OCI-LY1 (cell line): Measurements from ENCODE around the gene GRID2.

ENCODE experiments used
- H2AFZ ChIP-seq: fragments of 200-600 bp; sonication (generic), shearing (Covaris generic); 2 replicates; pipeline ENCODE4 v1.6.0; 2014; ENCODE audit warnings: antibody characterized with exemption, mild to moderate bottlenecking, low read length
- H3F3A ChIP-seq: fragments of 200-600 bp; sonication (generic), shearing (Covaris generic); 2 replicates; pipeline ENCODE4 v1.6.0; 2014; ENCODE audit warnings: mild to moderate bottlenecking, antibody characterized with exemption, low read length, moderate library complexity; ENCODE audit not compliant: insufficient read depth
- H3K27ac ChIP-seq: fragments of 200-600 bp; sonication (generic); 2 replicates; pipeline ENCODE4 v1.5.1; 2014; ENCODE audit warnings: low read length, mixed run types, mild to moderate bottlenecking, low read depth; ENCODE audit not compliant: poor library complexity, severe bottlenecking
- H3K27me3 ChIP-seq: fragments of 200-600 bp; sonication (generic); 2 replicates; pipeline ENCODE4 v1.6.0; 2014; ENCODE audit warnings: antibody characterized with exemption, mild to moderate bottlenecking, low read length, moderate library complexity; ENCODE audit not compliant: insufficient read depth
- H3K36me3 ChIP-seq: fragments of 200-600 bp; sonication (generic); 2 replicates; pipeline ENCODE4 v1.6.1; 2014; ENCODE audit warnings: mild to moderate bottlenecking, antibody characterized with exemption, low read length, moderate library complexity, mixed read lengths; ENCODE audit not compliant: insufficient read depth
- H3K4me1 ChIP-seq: fragments of 200-600 bp; sonication (generic); 2 replicates; pipeline ENCODE4 v1.5.1; 2014; ENCODE audit warnings: mild to moderate bottlenecking, low read length, moderate library complexity; ENCODE audit not compliant: insufficient read depth, severe bottlenecking
- H3K4me2 ChIP-seq: fragments of 200-600 bp; sonication (generic), shearing (Covaris generic); 2 replicates; pipeline ENCODE4 v1.6.1; 2014; ENCODE audit warnings: low read length
- H3K4me3 ChIP-seq: fragments of 200-600 bp; sonication (generic); 2 replicates; pipeline ENCODE4 v1.5.1; 2014; ENCODE audit warnings: low read length, low read depth, mild to moderate bottlenecking, mixed read lengths; ENCODE audit not compliant: poor library complexity, severe bottlenecking
- H3K79me2 ChIP-seq: fragments of 200-600 bp; shearing (Covaris generic); 2 replicates; pipeline ENCODE4 v1.6.1; 2016; ENCODE audit warnings: mixed run types, low read length, mixed read lengths; ENCODE audit not compliant: insufficient read depth
- H3K9ac ChIP-seq: fragments of 200-600 bp; sonication (generic), shearing (Covaris generic); 2 replicates; pipeline ENCODE4 v1.6.1; 2014; ENCODE audit warnings: mild to moderate bottlenecking, low read length, mixed read lengths
- H3K9me2 ChIP-seq: fragments of 200-600 bp; sonication (generic), shearing (Covaris generic); 2 replicates; pipeline ENCODE4 v1.6.1; 2014; ENCODE audit warnings: low read depth, mild to moderate bottlenecking, low read length, mixed read lengths
- H3K9me3 ChIP-seq: fragments of 200-600 bp; shearing (Covaris generic); 2 replicates; pipeline ENCODE4 v1.6.1; 2014; ENCODE audit warnings: low read length, mixed read lengths
- H4K20me1 ChIP-seq: fragments of 200-600 bp; sonication (generic), shearing (Covaris generic); 2 replicates; pipeline ENCODE4 v1.6.0; 2016; ENCODE audit warnings: mild to moderate bottlenecking, low read length; ENCODE audit not compliant: insufficient read depth
- CTCF ChIP-seq: fragments of 200-600 bp; sonication (generic), shearing (Covaris generic); IDR thresholded peaks from 2 replicates; pipeline ENCODE4 v1.5.1; 2017; ENCODE audit warnings: mild to moderate bottlenecking, antibody characterized with exemption, low read length, moderate library complexity, mixed read lengths
- EZH2 ChIP-seq: fragments of 200-600 bp; sonication (generic), shearing (Covaris generic); IDR thresholded peaks from 2 replicates; pipeline ENCODE4 v1.8.0; 2017; ENCODE audit warnings: borderline replicate concordance, mixed run types, mild to moderate bottlenecking, antibody characterized with exemption, low read length, moderate library complexity, mixed read lengths

GRID2 gene

GRCh38 chr4:92529510-92529909 lies 225.7 kb downstream of the GRID2 start:
- H3K27ac ChIP-seq: no peak overlapping the region
- H2AFZ ChIP-seq: no peak overlapping the region
- no peak for TF ChIP-seq CTCF
- no peak for TF ChIP-seq EZH2
- H3F3A ChIP-seq: no peaks in the 10 kb centered on the region
- no peaks in the 10 kb centered on the region for H3K9me2 ChIP-seq
- no peaks in the 10 kb centered on the region for H4K20me1 ChIP-seq
- H3K27me3 ChIP-seq: no peaks in the 10 kb centered on the region
- no peak overlapping the region for H3K4me3 ChIP-seq
- H3K9ac ChIP-seq: no peak overlapping the region
- no peaks in the 10 kb centered on the region for H3K9me3 ChIP-seq
- H3K36me3 ChIP-seq: no peaks in the 10 kb centered on the region
- H3K4me2 ChIP-seq: no peak overlapping the region
- no peaks in the 10 kb centered on the region for H3K4me1 ChIP-seq
- no peaks in the 10 kb centered on the region for H3K79me2 ChIP-seq

- TF ChIP-seq EZH2: no peak
- TF ChIP-seq CTCF: no peak
- Histone ChIP-seq H3K9me3 (no peaks in the 10 kb centered on the region), H3K4me3 (no peak overlapping the region), H3F3A (no peaks in the 10 kb centered on the region), H3K79me2 (no peaks in the 10 kb centered on the region), H3K27me3 (no peaks in the 10 kb centered on the region), H4K20me1 (no peaks in the 10 kb centered on the region), H3K27ac (no peak overlapping the region), H3K9me2 (no peaks in the 10 kb centered on the region), H3K4me1 (no peaks in the 10 kb centered on the region), H2AFZ (no peak overlapping the region), H3K36me3 (no peaks in the 10 kb centered on the region), H3K9ac (no peak overlapping the region), H3K4me2 (no peak overlapping the region)
Measured at GRCh38 chr4:92535599-92535998, 231.8 kb downstream of the GRID2 start.

- TF ChIP-seq EZH2 (no peak), CTCF (no peak)
- no peak overlapping the region for H3K9ac ChIP-seq
- H3K4me2 ChIP-seq: no peak overlapping the region
- no peaks in the 10 kb centered on the region for H3K36me3 ChIP-seq
- no peaks in the 10 kb centered on the region for H3K9me2 ChIP-seq
- no peaks in the 10 kb centered on the region for H3K9me3 ChIP-seq
- no peak overlapping the region for H2AFZ ChIP-seq
- no peaks in the 10 kb centered on the region for H3K27me3 ChIP-seq
- no peaks in the 10 kb centered on the region for H3K79me2 ChIP-seq
- no peak overlapping the region for H3K27ac ChIP-seq
- no peak overlapping the region for H3K4me3 ChIP-seq
- H3F3A ChIP-seq: no peaks in the 10 kb centered on the region
- no peaks in the 10 kb centered on the region for H3K4me1 ChIP-seq
- no peaks in the 10 kb centered on the region for H4K20me1 ChIP-seq
Measured at GRCh38 chr4:92551616-92552015, 247.8 kb downstream of the GRID2 start.
